ENCODE measurements around the gene PPP1R14C.
"Not testable (repeated sequence)": the region's sequence is repeated elsewhere in the genome, so short reads cannot be mapped to it uniquely, and the experiment has no call there.

The PPP1R14C gene

DNA sequence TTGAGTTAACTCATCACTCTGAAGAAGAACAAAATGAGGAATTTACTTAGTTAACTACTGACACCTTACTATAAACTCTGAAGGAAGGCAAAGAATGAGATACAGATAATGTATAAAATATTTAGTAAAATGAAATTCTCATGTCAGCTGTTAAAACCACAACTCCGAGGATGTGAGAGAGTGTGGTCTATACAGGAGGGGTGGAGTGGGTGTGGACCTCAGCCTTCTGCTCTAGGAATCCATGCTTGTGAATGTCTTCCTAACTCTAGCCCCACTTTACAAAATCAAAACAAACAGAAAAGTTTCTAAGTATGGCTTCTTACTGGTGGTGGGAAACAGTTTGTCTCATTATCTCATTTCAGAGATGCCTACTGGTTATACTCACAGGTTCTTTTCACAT lies 14.2 kb downstream of the PPP1R14C start:
- intact Hi-C loops (cut with DNase I): no loop called here
- DNase-seq: no peak

DNA sequence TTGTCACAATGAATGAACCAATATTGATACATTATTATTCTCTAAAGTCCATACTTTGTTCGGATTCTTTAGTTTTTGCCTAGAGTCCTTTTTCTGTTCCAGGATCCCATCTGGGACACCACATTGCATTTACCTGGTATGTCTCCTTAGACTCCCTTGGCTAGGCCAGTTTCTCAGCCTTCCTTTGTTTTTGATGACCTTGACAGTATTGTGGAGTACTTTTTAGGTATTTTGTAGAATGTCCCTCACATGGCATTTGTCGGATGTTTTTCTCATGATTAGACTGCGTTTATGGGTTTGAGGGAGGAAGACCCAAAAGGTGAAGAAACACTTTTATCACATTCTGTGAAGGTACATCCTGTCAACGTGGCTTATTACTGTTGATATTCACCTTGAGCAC lies 16.9 kb downstream of the PPP1R14C start:
- intact Hi-C loops (cut with DNase I): no loop called here
- DNase-seq: no peak

DNA sequence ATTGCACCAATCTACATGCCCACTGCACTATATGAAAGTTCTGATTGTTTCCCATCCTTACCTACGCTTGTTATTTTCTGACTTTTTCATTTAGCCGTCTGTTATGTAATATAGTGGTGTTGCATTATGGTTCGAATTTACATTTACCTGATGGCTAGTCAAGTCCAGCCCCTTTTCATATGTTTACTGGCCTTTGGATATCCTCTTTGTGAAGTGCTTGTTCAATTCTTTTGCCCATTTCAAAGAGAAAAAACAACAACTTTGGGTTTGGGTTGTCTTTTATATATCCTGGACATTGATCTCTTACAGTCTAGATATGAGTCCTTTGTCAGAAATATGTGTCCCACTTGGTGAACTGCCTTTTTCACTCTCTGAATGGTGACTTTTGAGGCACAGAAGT lies 21.1 kb downstream of the PPP1R14C start:
- intact Hi-C loops (cut with DNase I): no loop called here
- no peak for DNase-seq

DNA sequence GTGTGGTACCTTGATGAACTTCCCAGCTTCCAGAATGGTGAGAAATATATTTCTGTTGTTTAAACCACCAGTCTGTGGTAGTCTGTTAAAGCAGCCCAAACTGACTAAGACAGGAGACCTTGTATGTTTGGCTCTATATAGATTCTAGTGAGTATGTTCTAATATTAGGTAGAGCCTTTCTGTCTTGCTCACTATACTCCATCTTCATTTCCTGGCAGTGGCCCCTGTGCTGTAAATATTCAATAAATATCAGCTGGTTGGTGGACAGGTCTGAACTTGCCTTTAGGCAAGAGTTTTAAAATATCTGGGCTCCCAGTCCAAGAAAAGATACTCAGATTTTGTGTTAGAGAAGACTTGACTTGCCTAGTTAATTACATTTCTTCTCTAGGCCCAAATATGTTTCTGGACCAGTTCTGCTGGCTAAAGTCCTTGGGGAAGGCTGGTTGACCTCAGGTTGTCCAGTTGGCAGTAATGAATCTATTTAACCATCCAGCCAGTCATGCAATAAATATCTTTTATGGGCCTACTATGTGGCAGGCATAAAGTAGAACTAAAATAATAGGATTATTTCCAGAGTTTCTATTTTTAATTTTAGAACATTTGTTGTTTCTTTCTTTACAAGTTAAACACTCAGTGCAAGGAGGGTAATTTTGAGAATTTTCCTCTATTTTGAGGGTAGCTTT lies 22.3 kb downstream of the PPP1R14C start:
- intact Hi-C loops (cut with DNase I): no loop called here
- DNase-seq: no peak

DNA sequence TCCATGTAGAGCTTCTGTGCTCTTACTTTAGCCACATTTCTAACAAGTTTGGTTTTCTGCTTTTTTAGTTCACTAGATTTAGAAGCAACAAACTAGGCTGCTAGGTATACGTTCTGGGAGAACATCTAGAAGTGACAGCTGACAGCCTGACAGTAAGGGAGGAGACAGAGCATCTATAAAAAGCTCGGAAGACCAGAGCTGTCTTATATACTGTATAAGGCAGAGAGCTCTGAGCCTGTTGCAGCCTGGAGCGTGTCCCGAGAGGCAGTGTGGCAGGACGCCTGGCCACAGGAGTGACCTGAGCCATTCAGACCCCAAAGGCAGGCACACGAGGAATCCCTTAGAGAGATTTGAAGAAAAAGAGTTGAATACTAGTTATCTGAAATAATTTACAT lies 24.6 kb downstream of the PPP1R14C start:
- no peak for DNase-seq
- intact Hi-C loops (cut with DNase I): no loop called here

DNA sequence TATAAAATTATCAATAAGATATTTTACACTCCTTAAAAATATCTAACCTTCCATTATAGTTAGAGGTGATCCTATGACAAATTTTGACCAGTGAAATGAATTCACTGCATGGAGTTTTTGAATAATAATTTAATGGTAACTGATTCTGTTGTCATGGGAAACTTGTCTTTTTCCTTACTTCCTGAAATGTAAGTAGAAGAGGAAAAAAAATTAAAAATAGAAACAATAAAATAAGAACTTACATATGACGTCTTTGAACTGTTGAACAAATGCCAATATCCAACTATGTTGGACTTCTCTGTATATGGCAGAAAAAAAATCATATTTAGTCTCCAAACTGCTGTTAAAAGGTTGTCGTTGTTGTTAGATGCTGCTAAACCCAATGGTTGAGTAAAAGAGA lies 26.3 kb downstream of the PPP1R14C start:
- intact Hi-C loops (cut with DNase I): no loop called here
- DNase-seq: no peak

DNA sequence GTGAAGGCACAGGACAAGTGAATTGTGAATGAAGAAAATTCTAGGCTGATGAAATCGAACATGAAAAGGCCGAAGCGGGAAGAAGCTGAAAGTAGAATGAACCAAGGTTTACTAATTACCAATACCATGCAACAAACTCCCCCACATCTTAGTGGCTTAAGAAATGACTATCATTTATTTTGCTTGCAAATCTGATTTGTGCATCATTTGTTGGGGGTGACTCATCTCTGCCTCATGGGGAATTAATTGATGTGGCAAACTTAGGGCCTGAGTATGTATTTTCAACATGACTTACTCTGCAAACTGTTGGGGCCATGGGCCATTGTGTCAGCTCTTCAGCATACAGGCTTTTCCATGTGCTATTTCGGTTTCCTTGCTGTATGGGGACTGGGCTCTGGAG lies 26.8 kb downstream of the PPP1R14C start:
- intact Hi-C loops (cut with DNase I): no loop called here
- DNase-seq: no peak

DNA sequence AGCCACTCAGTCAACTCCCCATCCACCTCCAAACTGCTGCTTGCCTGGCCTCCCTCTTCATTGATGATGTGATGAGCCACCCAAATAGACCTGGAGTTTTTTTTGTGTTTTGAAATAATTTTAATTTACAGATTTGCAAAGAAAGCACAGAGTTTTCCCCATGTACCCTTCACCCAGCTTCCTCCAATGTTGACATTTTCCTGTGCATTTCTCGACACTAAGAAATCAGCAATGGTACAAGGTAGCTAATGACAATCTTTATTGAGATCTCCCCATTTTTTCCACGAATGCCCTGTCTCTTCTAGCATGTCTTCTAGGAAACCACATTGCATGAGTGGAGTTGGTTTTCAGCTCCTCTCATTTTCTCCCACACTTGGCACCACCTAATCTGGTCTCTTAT lies 30.1 kb downstream of the PPP1R14C start:
- intact Hi-C loops (cut with DNase I): no loop called here
- DNase-seq: no peak

DNA sequence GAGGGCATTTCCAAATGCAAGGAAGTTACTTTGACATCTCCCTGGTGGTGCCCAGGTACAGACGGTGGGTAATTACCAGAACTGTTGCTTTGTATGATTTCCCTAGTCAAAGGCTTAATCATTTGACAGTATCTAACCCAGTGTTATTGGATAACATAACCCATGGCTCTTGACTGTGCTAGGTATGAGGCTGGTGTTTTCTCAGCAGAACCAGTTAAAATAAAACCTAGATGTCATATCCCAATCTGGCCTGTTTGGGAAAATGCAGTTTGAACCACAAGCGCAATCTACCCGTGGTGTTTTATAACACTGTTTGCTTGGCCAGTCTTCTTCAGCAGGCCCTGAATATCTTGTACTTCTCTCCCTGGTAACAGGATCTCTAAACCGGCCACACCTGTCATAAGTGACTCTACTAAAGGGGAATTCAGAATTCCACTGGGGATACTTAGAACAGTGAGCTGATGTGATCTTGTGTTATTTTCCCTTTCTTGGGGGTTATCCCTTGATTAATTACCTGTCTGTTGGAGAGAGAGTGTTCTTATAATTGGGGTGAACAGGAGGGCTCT lies 32.8 kb downstream of the PPP1R14C start:
- DNase-seq: no peak
- intact Hi-C loops (cut with DNase I): no loop called here

DNA sequence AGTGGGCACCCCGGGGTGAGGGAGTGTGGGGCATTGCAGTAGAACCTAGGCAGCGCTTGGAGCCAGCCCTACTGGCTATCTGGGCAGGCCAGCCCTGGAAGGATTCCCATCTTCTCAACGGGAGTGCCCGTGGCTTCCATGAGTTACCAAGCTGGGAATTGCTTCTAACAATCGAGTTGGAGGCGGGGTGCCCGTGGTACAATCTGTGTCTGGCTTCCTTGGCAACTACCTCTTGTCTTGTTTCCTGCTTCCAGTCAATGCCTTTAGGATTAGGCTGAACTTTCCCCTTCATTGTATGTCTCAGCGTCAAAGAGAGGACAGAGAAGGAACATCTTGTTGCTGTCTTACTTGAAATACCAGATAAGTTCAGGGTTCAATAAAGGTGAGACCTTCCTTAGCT lies 33.3 kb downstream of the PPP1R14C start:
- intact Hi-C loops (cut with DNase I): no loop called here
- DNase-seq: no peak

DNA sequence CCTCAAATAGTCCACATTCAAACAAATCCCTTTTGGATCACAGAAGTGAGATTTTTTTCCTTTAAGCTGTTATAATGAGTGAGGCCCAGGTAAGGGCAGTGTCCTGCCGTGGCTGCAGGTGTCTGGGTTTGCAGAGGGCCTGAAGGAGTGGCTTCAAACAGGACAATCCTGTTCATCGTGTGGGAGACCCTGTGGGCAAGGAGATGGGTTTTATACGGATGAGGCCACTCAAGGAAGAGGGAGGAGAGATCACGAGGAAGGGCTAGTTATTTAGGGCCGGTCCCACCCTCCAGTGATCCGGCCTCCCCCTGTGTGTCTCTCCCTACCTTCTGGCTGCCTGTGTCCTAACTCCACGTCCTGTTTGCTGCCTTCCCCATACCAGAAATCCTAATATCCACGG lies 33.8 kb downstream of the PPP1R14C start:
- intact Hi-C loops (cut with DNase I): no loop called here

DNA sequence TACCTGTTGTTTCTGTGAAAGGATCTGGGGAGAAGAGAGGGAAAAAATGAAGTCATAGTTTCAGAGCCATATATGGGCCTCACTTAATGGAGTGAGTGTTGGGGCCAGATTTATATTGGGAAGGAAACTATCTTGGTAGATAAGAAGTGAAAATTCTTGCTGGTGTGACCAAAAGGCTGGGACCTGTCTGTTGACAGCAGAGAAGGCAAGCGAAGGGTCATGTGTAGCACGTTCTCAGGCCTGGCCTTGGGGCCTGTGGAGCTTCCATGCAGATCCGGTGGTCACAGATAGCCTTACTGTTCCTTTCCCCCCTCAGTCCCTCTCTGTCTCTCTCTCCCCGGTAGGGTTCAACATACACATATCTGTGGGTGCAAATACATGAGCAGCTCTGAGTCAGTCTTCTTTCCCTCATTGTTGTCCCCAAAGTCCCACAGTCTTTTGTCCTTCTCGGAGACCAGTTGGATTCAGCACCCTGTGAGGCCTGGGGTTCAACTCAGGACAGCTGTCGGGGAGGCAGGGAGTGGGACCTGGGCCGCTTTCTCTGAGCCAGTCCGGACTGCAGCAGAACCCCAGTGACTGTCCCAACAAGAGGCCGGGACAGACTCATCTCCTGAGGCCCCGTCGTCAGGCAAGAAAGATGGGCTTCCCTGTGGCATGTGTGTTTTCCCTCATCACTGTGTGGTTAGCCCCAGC lies 34.6 kb downstream of the PPP1R14C start:
- DNase-seq: no peak
- intact Hi-C loops (cut with DNase I): no loop called here

More for the DNA sequence above, 33.8 kb downstream of the PPP1R14C start:
- no peak for DNase-seq

DNA sequence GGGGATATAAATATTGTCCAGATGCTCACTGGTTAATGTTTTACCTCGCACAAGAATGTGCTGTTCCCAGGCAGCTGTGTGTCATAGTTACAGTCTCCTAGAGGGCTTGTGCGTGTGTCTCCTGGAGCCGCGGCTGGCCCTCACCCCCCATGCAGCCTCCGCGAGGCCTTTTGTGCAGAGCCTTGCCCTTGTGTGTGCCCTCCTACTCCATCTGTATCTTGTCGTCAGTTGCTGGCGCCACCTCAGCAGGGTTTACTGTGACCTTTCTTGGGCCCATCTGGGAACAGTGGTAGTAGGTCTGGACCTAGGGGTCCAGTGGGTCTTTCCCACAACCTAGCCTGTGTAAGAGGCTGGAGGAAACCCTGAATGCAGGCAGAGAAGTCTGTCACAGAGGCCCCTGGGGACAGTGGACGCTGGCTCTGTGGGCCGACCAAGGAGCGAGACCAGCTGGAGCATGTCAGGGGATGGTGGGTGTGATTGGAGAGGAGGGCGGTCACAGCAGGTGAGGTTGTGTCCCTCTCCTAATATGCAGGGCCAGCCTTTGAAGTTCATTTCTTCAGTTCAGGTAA lies 35.2 kb downstream of the PPP1R14C start:
- no peak for DNase-seq
- intact Hi-C loops (cut with DNase I): no loop called here

DNA sequence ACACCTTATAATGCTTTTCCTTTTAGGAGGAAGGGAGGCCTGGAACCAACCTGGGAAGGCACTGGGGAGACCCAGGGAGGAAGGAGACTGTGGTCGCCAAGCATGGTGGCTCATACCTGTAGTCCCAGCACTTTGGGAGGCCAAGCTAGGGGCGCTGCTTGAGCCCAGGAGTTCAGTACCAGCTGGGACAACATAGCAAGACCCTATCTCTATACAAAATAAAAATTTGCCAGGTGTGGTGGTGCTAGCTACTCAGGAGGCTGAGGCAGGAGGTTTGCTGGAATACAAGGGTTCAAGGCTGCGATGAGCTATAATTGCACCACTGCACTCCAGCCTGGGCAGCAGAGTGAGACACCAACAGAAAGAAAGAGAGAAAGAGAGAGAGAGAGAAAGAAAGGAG lies 36.2 kb downstream of the PPP1R14C start:
- no peak for DNase-seq
- intact Hi-C loops (cut with DNase I): no loop called here

DNA sequence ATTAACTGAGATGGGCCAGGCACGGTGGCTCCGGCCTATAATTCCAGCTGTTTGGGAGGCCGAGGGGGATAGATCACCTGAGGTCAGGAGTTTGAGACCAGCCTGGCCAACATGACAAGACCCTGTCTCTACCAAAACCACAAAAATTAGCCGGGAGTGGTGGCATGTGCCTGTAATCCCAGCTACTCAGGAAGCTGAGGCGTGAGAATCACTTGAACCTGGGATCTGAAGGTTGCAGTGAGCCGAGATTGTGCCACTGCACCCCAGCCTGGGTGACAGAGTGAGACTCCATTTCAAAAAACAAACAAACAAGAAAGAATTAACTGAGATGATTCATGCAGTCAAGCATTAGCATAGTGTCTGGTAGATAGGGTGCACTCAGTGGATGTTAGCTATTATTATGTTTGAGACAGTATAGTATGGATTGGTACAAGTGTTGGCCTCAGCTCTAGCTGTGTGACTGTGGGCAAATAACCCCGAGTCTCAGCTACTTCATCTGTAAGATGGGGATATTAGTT lies 37.1 kb downstream of the PPP1R14C start:
- DNase-seq; intact Hi-C loops (cut with DNase I): not testable (repeated sequence)

DNA sequence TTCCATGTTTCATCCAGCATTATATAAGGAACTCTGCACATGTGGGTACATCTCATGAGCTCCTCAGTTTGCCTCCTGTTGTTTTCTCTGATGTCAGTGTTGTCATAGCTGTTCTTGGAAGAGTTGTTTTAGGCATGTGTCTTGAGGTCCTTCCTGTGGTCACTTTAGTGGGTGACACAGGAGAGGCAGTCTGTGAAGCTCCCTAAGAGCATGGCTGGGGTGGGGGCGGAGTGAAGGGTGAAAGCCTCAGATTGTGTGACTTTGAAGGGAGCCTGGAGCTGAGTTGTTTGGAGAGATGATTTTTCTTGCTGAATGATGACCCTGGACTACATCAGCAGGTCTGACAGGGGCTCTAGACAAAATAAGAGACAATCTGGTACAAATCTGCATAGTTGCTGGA lies 37.7 kb downstream of the PPP1R14C start:
- intact Hi-C loops (cut with DNase I): no loop called here
- no peak for DNase-seq

DNA sequence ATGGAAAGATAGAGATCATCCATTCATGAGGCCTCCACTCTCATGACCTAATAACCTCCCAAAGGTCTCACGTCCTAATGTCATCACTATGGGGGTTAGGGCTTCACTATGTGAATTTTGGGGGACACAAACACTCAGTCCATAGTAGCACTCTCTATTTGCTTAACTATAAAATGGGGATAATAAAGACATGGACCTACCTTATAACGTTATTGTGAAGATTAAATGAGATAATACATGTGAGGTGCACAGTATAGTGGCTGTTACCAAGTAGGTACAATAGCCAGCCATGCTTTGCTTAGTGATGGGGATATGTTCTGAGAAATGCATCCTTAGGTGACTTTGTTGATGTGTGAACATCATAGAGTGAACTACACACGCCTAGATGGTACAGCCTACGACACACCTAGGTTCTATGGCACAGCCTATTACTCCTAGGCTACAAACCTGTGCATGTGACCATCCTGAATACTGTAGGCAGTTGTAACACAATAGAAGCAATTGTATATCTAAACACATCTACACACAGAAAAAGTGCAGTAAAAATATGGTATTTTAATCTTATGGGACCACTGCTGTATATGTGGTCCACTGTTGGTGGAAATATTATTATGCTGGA lies 39.7 kb downstream of the PPP1R14C start:
- intact Hi-C loops (cut with DNase I): no loop called here

DNA sequence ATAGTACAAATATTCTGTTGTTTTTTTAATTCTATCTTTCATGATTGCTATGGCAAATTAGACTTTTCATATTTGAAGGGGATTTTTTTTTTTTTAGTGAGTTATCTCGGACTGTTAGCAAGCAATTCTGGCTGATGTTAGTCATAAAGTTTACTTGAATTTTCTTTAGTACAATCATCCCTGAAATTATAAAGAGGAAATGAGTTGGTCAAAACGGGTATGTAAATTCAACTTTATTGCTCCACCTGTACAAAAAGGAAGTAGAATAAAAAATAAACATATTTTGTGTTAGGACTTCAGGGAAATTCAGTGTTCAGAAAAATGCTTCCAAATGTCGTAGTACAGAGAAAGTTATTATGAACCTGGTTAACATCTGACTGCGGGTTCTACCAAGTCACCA lies 40.3 kb downstream of the PPP1R14C start:
- intact Hi-C loops (cut with DNase I): no loop called here
- no peak for DNase-seq

More for the DNA sequence above, 39.7 kb downstream of the PPP1R14C start:
- DNase-seq: no peak

DNA sequence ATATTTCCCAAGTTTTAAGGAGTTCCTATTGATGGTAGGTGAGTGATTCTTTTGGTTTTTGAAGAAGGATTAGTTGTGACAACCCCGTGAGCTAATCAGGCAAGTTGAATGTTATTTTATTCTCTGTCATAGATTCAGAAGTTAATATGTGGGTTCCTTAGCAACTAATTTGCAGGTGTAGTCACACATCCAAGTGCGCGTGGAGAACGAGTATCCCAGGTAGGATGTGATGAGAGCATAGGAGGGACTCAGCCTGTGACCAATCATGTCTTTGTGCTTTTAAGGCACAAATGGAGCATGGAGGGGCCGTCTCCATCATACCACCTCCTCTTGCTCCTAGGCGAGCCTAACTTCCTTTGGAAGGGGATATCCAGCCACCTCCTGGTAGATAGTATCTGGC lies 41.1 kb downstream of the PPP1R14C start:
- intact Hi-C loops (cut with DNase I): no loop called here
- DNase-seq: peak in 21 of 42 donors; percentile 6 to 69 (median 33)
